SU-DHL-6 (cell line): ENCODE results near the gene YPEL3.

Source experiments
- H2AFZ ChIP-seq: fragments of 200-600 bp; sonication (generic); 2 replicates; pipeline ENCODE4 v1.6.1; 2014; ENCODE audit warnings: low read depth, mild to moderate bottlenecking, moderate library complexity, mixed read lengths, antibody characterized with exemption, low read length; ENCODE audit not compliant: severe bottlenecking
- H3F3A ChIP-seq: fragments of 200-600 bp; shearing (Covaris generic); 2 replicates; pipeline ENCODE4 v1.6.0; 2016; ENCODE audit warnings: antibody characterized with exemption, mild to moderate bottlenecking; ENCODE audit not compliant: insufficient read depth
- H3K27ac ChIP-seq: fragments of 200-600 bp; sonication (generic); 2 replicates; pipeline ENCODE4 v1.5.1; 2016; ENCODE audit warnings: low read depth, mild to moderate bottlenecking, low read length, moderate library complexity, mixed read lengths
- H3K27me3 ChIP-seq: fragments of 200-600 bp; sonication (generic), shearing (Covaris generic); 2 replicates; pipeline ENCODE4 v1.6.0; 2014; ENCODE audit warnings: mild to moderate bottlenecking, low read length
- H3K36me3 ChIP-seq: fragments of 200-600 bp; sonication (generic); 2 replicates; pipeline ENCODE4 v1.6.1; 2014; ENCODE audit warnings: mild to moderate bottlenecking, low read length, mixed read lengths
- H3K4me2 ChIP-seq: fragments of 300-600, 200-600 bp; shearing (Covaris generic), sonication (generic); 2 replicates; pipeline ENCODE4 v1.6.0; 2014; ENCODE audit warnings: low read length, low read depth, mild to moderate bottlenecking; ENCODE audit not compliant: poor library complexity, severe bottlenecking
- H3K4me3 ChIP-seq: fragments of 200-600 bp; sonication (generic); 2 replicates; pipeline ENCODE4 v1.5.1; 2014; ENCODE audit warnings: antibody characterized with exemption, low read length, mild to moderate bottlenecking, mixed read lengths; ENCODE audit not compliant: insufficient read depth, poor library complexity, severe bottlenecking
- H3K79me2 ChIP-seq: fragments of 200-600 bp; sonication (generic); 2 replicates; pipeline ENCODE4 v1.6.1; 2014; ENCODE audit warnings: mild to moderate bottlenecking, low read length, moderate library complexity; ENCODE audit not compliant: insufficient read depth
- H3K9ac ChIP-seq: fragments of 200-600 bp; sonication (generic); 2 replicates; pipeline ENCODE4 v1.7.0; 2014; ENCODE audit warnings: mild to moderate bottlenecking, low read length
- H3K9me2 ChIP-seq: fragments of 200-600 bp; sonication (generic); replicated peaks from 2 replicates; pipeline ENCODE4 v1.6.1; 2014; ENCODE audit warnings: low read length; ENCODE audit not compliant: insufficient read depth
- H3K9me3 ChIP-seq: fragments of 200-600 bp; sonication (generic); 2 replicates; pipeline ENCODE4 v1.6.1; 2014; ENCODE audit warnings: low read length, mixed read lengths; ENCODE audit not compliant: insufficient read depth
- H4K20me1 ChIP-seq: fragments of 200-600 bp; sonication (generic); 2 replicates; pipeline ENCODE4 v1.6.1; 2014; ENCODE audit warnings: low read depth, mild to moderate bottlenecking, antibody characterized with exemption, low read length, moderate library complexity, mixed read lengths
- CTCF ChIP-seq: fragments of 200-600 bp; sonication (generic); IDR thresholded peaks from one replicate; pipeline ENCODE4 v1.5.1; 2017; ENCODE audit warnings: antibody characterized with exemption, mild to moderate bottlenecking, low read length, moderate library complexity; ENCODE audit not compliant: insufficient read depth, poor library complexity, severe bottlenecking
- EZH2phosphoT487 ChIP-seq: fragments of 200-600 bp; sonication (generic), shearing (Covaris generic); conservative IDR thresholded peaks from 2 replicates; pipeline ENCODE4 v1.6.1; 2018; ENCODE audit warnings: mild to moderate bottlenecking, antibody characterized with exemption, low read length, moderate library complexity, mixed read lengths

The YPEL3 gene

GRCh38 chr16:30124985-30125379 lies 29.0 kb upstream of the YPEL3 start:
- Histone ChIP-seq H4K20me1 (no peaks in the 10 kb centered on the region), H3K79me2 (no peaks in the 10 kb centered on the region), H3K4me2 (no peak overlapping the region), H3F3A (0 out of 2 replicates have a peak, but pooled peaks cover 4% of the 10 kb centered on the region), H2AFZ (no peak overlapping the region), H3K9ac (no peak overlapping the region), H3K36me3 (no peaks in the 10 kb centered on the region), H3K27ac (no peak overlapping the region), H3K27me3 (no peaks in the 10 kb centered on the region), H3K4me3 (no peak overlapping the region), H3K9me3 (no peaks in the 10 kb centered on the region), H3K9me2 (no peaks in the 10 kb centered on the region)
- TF ChIP-seq EZH2phosphoT487 (no peak), CTCF (no peak)

- TF ChIP-seq CTCF (no peak), EZH2phosphoT487 (no peak)
- Histone ChIP-seq H3K27ac (peak overlapping the region; percentile 57), H3K9ac (peak overlapping the region; percentile 93)
Measured at GRCh38 chr16:30122604-30123160, 26.7 kb upstream of the YPEL3 start.

DNA sequence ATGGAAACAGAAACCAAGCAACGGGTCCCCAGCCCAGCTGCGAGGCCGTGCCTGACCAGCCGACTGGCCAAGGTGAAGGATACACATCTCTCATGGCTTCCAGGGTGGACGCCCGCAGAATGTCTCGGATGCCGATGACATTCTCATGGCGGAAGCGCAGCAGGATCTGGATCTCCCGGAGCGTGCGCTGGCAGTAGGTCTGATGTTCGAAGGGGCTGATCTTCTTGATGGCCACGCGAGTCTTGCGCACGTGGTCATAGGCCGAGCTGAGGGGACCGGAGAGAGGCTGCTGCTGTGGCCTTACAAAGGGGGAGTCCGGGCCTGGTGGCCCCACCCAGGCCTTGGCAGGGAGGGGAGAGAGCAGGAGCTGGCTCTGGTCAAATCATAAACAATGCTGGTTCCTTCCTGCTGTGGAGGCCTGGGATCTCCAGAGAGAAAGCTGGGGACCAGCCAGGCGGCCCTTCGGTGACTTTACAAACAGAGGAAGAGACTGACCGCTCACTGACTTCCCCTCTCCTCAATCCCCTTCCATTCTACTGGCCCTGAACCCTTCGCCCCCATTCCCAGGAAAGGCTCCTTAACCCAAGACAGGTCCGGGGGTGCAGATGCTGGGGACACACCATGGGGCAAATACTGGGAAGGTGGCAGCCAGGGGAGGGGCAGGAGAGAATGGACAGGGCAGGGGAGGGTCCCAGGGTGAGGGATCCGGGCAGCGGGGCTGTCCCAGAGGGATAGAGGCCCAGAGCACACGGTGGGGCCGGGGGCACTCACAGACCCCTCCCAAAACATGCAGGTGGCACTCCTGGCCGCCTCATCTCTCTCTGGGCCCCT lies 25.9 kb upstream of the YPEL3 start:
- Histone ChIP-seq H3K9me2 (no peaks in the 10 kb centered on the region), H3K27ac (peak overlapping the region; percentile 57), H2AFZ (no peak overlapping the region), H4K20me1 (no peaks in the 10 kb centered on the region), H3K4me3 (peak overlapping the region; percentile 70), H3K9me3 (no peaks in the 10 kb centered on the region), H3K9ac (peak overlapping the region; percentile 93), H3K4me2 (peak overlapping the region; percentile 74), H3K36me3 (no peaks in the 10 kb centered on the region), H3K79me2 (no peaks in the 10 kb centered on the region), H3F3A (peaks cover 4% of the 10 kb centered on the region; the same call in 1 of the 2 replicates), H3K27me3 (no peaks in the 10 kb centered on the region)
- no peak for TF ChIP-seq EZH2phosphoT487
- TF ChIP-seq CTCF = no peak

More at GRCh38 chr16:30122604-30123160, 26.7 kb upstream of the YPEL3 start:
- H2AFZ ChIP-seq = peak overlapping the region; percentile 73
- H3K4me3 ChIP-seq = peak overlapping the region; percentile 70
- H3K9me2 ChIP-seq = no peaks in the 10 kb centered on the region
- H3K9me3 ChIP-seq = no peaks in the 10 kb centered on the region
- peaks cover 4% of the 10 kb centered on the region; the same call in 1 of the 2 replicates for H3F3A ChIP-seq
- no peaks in the 10 kb centered on the region for H3K27me3 ChIP-seq
- H4K20me1 ChIP-seq = no peaks in the 10 kb centered on the region
- no peaks in the 10 kb centered on the region for H3K36me3 ChIP-seq
- H3K79me2 ChIP-seq = no peaks in the 10 kb centered on the region
- H3K4me2 ChIP-seq = peak overlapping the region; percentile 74
